Measurements from ENCODE around the gene NANOS2. TPM values are rescaled to one million over a fixed set of nuclear protein-coding genes. Genes with fewer than 3 reads are reported as not detected.
A peak's percentile ranks its signal among the peaks of the same experiment; 100 is the strongest.

NANOS2 gene
- total and polyA plus RNA-seq, 2 of the 13 experiments (the other 11 are each of a cell fraction or from before 2014, with no cell fraction given) = not detected

DNA sequence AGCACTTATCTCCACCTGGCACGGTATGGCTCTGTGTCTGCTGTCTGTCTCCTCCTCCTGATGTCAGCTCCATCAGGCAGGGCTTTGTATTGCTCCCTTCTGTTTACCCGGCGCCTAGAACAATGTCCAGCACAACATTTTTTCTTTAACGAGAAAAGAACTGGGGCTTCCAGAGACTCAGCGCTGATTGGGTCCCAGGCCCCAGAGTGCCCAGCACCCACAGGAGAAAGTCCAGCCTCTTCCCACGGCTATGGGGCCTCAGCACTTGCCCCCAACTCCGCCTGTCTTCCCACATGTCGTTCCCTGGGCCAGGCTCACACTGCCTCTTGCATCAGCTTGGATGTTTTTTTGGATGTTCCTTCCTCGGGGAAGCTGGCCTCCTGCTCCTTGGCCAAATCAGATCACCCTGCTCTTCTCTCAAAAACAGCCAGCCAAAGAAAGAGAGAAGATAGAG is 19.0 kb downstream of the NANOS2 start (continued):
- TF ChIP-seq DMAP1 (CRISPR knock-in tag; IDR thresholded peaks at IDR 0.05) (peak; percentile 76), ZNF724P (CRISPR knock-in tag; IDR thresholded peaks at IDR 0.05; ENCODE audit: borderline replicate concordance) (no peak), RARG (CRISPR knock-in tag; IDR thresholded peaks at IDR 0.05; ENCODE audit: low read depth) (no peak), ZMAT3 (CRISPR knock-in tag; conservative IDR thresholded peaks at IDR 0.05) (0 out of 2 replicates have a peak, but pooled peaks have one; percentile 54), REPIN1 (CRISPR knock-in tag; IDR thresholded peaks at IDR 0.05; ENCODE audit: borderline replicate concordance, low read depth) (peak; percentile 25; the same call in 1 of the 2 replicates), EP300 (IDR thresholded peaks at IDR 0.05; ENCODE audit: low read depth in 2 of 2, low read length in 2 of 2) (peak in 1 of 2 experiments; percentile 45; a peak in 2 of 4 replicates), EP300 (CRISPR knock-in tag; IDR thresholded peaks at IDR 0.05; ENCODE audit: borderline replicate concordance) (0 out of 2 replicates have a peak, but pooled peaks have one; percentile 28), ARNTL (CRISPR knock-in tag; IDR thresholded peaks at IDR 0.05) (no peak), STAG1 (CRISPR knock-in tag; IDR thresholded peaks at IDR 0.05) (no peak), ZNF136 (CRISPR knock-in tag; IDR thresholded peaks at IDR 0.05; ENCODE audit: low read depth) (no peak), CHCHD3 (CRISPR knock-in tag; IDR thresholded peaks at IDR 0.05) (no peak), ZNF891 (CRISPR knock-in tag; IDR thresholded peaks at IDR 0.05) (peak; percentile 6; the same call in 1 of the 2 replicates), LCORL (IDR thresholded peaks at IDR 0.05) (no peak), LCORL (CRISPR knock-in tag; IDR thresholded peaks at IDR 0.05) (peak; percentile 47; the same call in 1 of the 2 replicates), FOXJ3 (CRISPR knock-in tag; IDR thresholded peaks at IDR 0.05; ENCODE audit: borderline replicate concordance) (peak; percentile 76), ZNF12 (CRISPR knock-in tag; IDR thresholded peaks at IDR 0.05) (no peak), POLR2A (IDR thresholded peaks at IDR 0.05; ENCODE audit: insufficient read depth in 1 of 2, low read depth in 2 of 2, low read length in 2 of 2) (peak; percentile 61 to 70; a peak in 2 of 4 replicates), XRCC5 (optimal IDR thresholded peaks at IDR 0.05; ENCODE audit: low read length) (peak; percentile 33), AKAP8 (CRISPR knock-in tag; IDR thresholded peaks at IDR 0.05) (no peak), ZNF543 (CRISPR knock-in tag; IDR thresholded peaks at IDR 0.05) (0 out of 2 replicates have a peak, but pooled peaks have one; percentile 31), SOX5 (CRISPR knock-in tag; IDR thresholded peaks at IDR 0.05; ENCODE audit: borderline replicate concordance) (peak; percentile 93), ZNF672 (CRISPR knock-in tag; IDR thresholded peaks at IDR 0.05) (no peak)
- TF ChIP-seq, protein P1, sequence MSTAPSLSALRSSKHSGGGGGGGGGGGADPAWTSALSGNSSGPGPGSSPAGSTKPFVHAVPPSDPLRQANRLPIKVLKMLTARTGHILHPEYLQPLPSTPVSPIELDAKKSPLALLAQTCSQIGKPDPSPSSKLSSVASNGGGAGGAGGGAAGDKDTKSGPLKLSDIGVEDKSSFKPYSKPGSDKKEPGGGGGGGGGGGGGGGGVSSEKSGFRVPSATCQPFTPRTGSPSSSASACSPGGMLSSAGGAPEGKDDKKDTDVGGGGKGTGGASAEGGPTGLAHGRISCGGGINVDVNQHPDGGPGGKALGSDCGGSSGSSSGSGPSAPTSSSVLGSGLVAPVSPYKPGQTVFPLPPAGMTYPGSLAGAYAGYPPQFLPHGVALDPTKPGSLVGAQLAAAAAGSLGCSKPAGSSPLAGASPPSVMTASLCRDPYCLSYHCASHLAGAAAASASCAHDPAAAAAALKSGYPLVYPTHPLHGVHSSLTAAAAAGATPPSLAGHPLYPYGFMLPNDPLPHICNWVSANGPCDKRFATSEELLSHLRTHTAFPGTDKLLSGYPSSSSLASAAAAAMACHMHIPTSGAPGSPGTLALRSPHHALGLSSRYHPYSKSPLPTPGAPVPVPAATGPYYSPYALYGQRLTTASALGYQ (CRISPR knock-in tag; IDR thresholded peaks at IDR 0.05) = 0 out of 2 replicates have a peak, but pooled peaks have one; percentile 42
- TF ChIP-seq, protein P2, sequence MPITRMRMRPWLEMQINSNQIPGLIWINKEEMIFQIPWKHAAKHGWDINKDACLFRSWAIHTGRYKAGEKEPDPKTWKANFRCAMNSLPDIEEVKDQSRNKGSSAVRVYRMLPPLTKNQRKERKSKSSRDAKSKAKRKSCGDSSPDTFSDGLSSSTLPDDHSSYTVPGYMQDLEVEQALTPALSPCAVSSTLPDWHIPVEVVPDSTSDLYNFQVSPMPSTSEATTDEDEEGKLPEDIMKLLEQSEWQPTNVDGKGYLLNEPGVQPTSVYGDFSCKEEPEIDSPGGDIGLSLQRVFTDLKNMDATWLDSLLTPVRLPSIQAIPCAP (CRISPR knock-in tag; IDR thresholded peaks at IDR 0.05; ENCODE audit: low read depth) = no peak
- TF ChIP-seq, protein P3, sequence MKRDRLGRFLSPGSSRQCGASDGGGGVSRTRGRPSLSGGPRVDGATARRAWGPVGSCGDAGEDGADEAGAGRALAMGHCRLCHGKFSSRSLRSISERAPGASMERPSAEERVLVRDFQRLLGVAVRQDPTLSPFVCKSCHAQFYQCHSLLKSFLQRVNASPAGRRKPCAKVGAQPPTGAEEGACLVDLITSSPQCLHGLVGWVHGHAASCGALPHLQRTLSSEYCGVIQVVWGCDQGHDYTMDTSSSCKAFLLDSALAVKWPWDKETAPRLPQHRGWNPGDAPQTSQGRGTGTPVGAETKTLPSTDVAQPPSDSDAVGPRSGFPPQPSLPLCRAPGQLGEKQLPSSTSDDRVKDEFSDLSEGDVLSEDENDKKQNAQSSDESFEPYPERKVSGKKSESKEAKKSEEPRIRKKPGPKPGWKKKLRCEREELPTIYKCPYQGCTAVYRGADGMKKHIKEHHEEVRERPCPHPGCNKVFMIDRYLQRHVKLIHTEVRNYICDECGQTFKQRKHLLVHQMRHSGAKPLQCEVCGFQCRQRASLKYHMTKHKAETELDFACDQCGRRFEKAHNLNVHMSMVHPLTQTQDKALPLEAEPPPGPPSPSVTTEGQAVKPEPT (CRISPR knock-in tag; IDR thresholded peaks at IDR 0.05; ENCODE audit: low read depth) = 0 out of 2 replicates have a peak, but pooled peaks have one; percentile 36
- TF ChIP-seq, protein P4, sequence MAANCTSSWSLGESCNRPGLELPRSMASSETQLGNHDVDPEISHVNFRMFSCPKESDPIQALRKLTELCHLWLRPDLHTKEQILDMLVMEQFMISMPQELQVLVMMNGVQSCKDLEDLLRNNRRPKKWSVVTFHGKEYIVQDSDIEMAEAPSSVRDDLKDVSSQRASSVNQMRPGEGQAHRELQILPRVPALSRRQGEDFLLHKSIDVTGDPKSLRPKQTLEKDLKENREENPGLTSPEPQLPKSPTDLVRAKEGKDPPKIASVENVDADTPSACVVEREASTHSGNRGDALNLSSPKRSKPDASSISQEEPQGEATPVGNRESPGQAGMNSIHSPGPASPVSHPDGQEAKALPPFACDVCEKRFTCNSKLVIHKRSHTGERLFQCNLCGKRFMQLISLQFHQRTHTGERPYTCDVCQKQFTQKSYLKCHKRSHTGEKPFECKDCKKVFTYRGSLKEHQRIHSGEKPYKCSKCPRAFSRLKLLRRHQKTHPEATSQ (CRISPR knock-in tag; IDR thresholded peaks at IDR 0.05; ENCODE audit: borderline replicate concordance) = no peak
- TF ChIP-seq, protein P5, sequence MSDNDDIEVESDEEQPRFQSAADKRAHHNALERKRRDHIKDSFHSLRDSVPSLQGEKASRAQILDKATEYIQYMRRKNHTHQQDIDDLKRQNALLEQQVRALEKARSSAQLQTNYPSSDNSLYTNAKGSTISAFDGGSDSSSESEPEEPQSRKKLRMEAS (IDR thresholded peaks at IDR 0.05) = peak; percentile 85

Data from HepG2 (cell line).